Osteocyte (in vitro differentiated cells): ENCODE measurements around the gene TMEM125. TPM values are rescaled to one million over a fixed set of nuclear protein-coding genes. Genes with fewer than 3 reads are reported as not detected.

Source experiments
- DNase-seq: peaks from one replicate; pipeline ENCODE4 v3.0.0; 2021; ENCODE audit warnings: mixed read lengths; ENCODE audit not compliant: unreplicated experiment; ENCODE audit errors: extremely low spot score
- H3K27ac Mint-ChIP-seq: one replicate; pipeline ENCODE4 v1.8.0; 2021; ENCODE audit warnings: mild to moderate bottlenecking, mixed read lengths; ENCODE audit not compliant: unreplicated experiment
- H3K27me3 Mint-ChIP-seq: one replicate; pipeline ENCODE4 v1.8.0; 2021; ENCODE audit warnings: mixed read lengths; ENCODE audit not compliant: unreplicated experiment
- H3K36me3 Mint-ChIP-seq: one replicate; pipeline ENCODE4 v1.8.0; 2021; ENCODE audit warnings: mixed read lengths; ENCODE audit not compliant: unreplicated experiment
- H3K4me1 Mint-ChIP-seq: one replicate; pipeline ENCODE4 v1.8.0; 2021; ENCODE audit warnings: mixed read lengths; ENCODE audit not compliant: unreplicated experiment
- H3K4me3 Mint-ChIP-seq: one replicate; pipeline ENCODE4 v1.8.0; 2021; ENCODE audit warnings: mild to moderate bottlenecking, moderate library complexity, mixed read lengths; ENCODE audit not compliant: unreplicated experiment
- H3K9me3 Mint-ChIP-seq: one replicate; pipeline ENCODE4 v1.8.0; 2021; ENCODE audit warnings: mixed read lengths; ENCODE audit not compliant: unreplicated experiment
- CTCF ChIP-seq: fragments of 200-600 bp; sonication (generic); IDR thresholded peaks from 2 replicates; pipeline ENCODE4 v1.5.0; 2021; ENCODE audit warnings: antibody characterized with exemption, mild to moderate bottlenecking, moderate library complexity
- total RNA-seq: library from RNA; stranded (reverse); gene quantifications from 2 replicates; pipeline ENCODE4 v1.2.1, GENCODE V29; 2021

Gene TMEM125
- total RNA-seq, 1 donor from 2014 or later = not detected

- no peaks in the 10 kb centered on the region for H3K36me3 Mint-ChIP-seq
- H3K27me3 Mint-ChIP-seq = peaks cover 41% of the 10 kb centered on the region
- H3K27ac Mint-ChIP-seq = no peak overlapping the region
- H3K4me1 Mint-ChIP-seq = no peaks in the 10 kb centered on the region
- no peak overlapping the region for H3K4me3 Mint-ChIP-seq
- H3K9me3 Mint-ChIP-seq = no peaks in the 10 kb centered on the region
- no peak for TF ChIP-seq CTCF
- no peak for DNase-seq
Observed at GRCh38 chr1:43253876-43254275, 15.9 kb upstream of the TMEM125 start.

GRCh38 chr1:43255438-43256210 lies 14.2 kb upstream of the TMEM125 start:
- peak; percentile 74 for DNase-seq
- H3K27me3 Mint-ChIP-seq = peaks cover 38% of the 10 kb centered on the region
- H3K4me3 Mint-ChIP-seq = no peak overlapping the region
- H3K9me3 Mint-ChIP-seq = no peaks in the 10 kb centered on the region
- no peak overlapping the region for H3K27ac Mint-ChIP-seq
- no peaks in the 10 kb centered on the region for H3K4me1 Mint-ChIP-seq
- no peaks in the 10 kb centered on the region for H3K36me3 Mint-ChIP-seq
- TF ChIP-seq CTCF = no peak

GRCh38 chr1:43256675-43257570 lies 12.9 kb upstream of the TMEM125 start:
- Mint-ChIP-seq H3K27me3 (peaks cover 30% of the 10 kb centered on the region), H3K4me3 (no peak overlapping the region), H3K9me3 (peaks cover 3% of the 10 kb centered on the region), H3K36me3 (no peaks in the 10 kb centered on the region), H3K4me1 (no peaks in the 10 kb centered on the region), H3K27ac (no peak overlapping the region)
- DNase-seq = peak; percentile 71
- TF ChIP-seq CTCF = no peak

GRCh38 chr1:43258370-43258769 lies 11.4 kb upstream of the TMEM125 start:
- no peak for DNase-seq
- H3K27ac Mint-ChIP-seq = no peak overlapping the region
- no peaks in the 10 kb centered on the region for H3K4me1 Mint-ChIP-seq
- peaks cover 15% of the 10 kb centered on the region for H3K27me3 Mint-ChIP-seq
- H3K4me3 Mint-ChIP-seq = no peak overlapping the region
- no peak for TF ChIP-seq CTCF
- H3K36me3 Mint-ChIP-seq = peaks cover 3% of the 10 kb centered on the region
- peaks cover 13% of the 10 kb centered on the region for H3K9me3 Mint-ChIP-seq

GRCh38 chr1:43265431-43265830 lies 4.4 kb upstream of the TMEM125 start:
- H3K36me3 Mint-ChIP-seq = peaks cover 3% of the 10 kb centered on the region
- H3K4me1 Mint-ChIP-seq = peaks cover 4% of the 10 kb centered on the region
- H3K4me3 Mint-ChIP-seq = no peak overlapping the region
- peaks cover 20% of the 10 kb centered on the region for H3K9me3 Mint-ChIP-seq
- DNase-seq = no peak
- TF ChIP-seq CTCF = no peak
- H3K27me3 Mint-ChIP-seq = peaks cover 3% of the 10 kb centered on the region
- H3K27ac Mint-ChIP-seq = no peak overlapping the region
